VCaP (cell line): ENCODE results near the gene GPR157.
"Not testable (repeated sequence)": the region's sequence is repeated elsewhere in the genome, so short reads cannot be mapped to it uniquely, and the experiment has no call there.

Experiments used
- H3K27ac ChIP-seq: fragments of 450-650 bp; 2 replicates; pipeline ENCODE4 v1.5.1; 2017
- CTCF ChIP-seq: fragments of 450-650 bp; conservative IDR thresholded peaks from 2 replicates; pipeline ENCODE4 v1.5.1; 2017; ENCODE audit warnings: mild to moderate bottlenecking, moderate library complexity

Gene GPR157

GRCh38 chr1:9101510-9102146, 27.3 kb downstream of the GPR157 start:
- H3K27ac ChIP-seq = no peak overlapping the region; the same call in 1 of the 2 replicates
- TF ChIP-seq CTCF = peak; percentile 88

DNA sequence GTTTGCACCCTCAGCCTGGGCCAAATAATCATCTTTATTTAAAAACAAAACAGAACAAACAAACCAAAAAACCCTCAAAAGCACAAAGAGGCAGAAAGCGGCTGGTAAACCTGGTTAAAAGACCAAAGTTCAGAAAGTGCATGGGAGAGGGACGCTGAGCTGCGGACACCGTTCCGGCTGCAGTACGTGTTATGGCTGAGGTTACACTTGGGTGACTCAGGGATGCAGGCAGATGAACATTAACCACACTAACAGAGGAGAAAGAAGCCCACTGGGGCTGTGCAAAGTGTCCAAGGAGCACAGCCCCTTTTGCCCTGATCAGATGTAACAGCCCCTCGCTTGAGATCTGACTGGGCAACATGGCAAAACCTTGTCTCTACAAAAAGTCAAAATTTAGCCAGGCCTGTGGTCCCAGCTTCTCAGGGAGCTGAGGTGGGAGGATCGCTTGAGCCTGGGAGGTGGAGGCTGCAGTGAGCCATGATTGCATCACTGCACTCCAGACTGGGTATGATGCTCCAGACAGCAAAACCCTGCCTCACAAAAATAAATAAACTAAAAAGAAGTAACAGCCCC, 28.3 kb downstream of the GPR157 start:
- TF ChIP-seq CTCF = no peak
- H3K27ac ChIP-seq = no peak overlapping the region; the same call in 1 of the 2 replicates

DNA sequence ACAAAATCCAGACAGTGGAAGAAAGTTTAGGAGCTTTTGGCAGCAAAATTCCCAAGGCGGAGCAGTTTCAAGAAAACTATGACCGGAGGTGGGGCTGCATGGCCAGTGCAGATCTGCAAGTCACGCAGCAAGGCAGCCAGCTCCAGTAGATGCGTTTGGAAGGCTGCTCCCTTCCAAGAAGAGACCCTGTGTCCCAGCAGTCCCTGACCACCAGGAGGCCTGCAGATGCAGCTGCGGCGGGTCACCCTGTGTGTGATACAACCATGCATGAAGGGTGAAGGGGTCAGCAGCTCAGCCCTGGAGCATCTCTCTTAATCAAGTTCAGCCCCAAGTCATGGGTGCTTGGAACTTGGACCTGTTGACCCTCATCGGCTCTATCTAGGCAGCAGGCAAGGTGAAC, 29.3 kb downstream of the GPR157 start:
- H3K27ac ChIP-seq = no peak overlapping the region
- TF ChIP-seq CTCF = 0 out of 2 replicates have a peak, but pooled peaks have one; percentile 5

DNA sequence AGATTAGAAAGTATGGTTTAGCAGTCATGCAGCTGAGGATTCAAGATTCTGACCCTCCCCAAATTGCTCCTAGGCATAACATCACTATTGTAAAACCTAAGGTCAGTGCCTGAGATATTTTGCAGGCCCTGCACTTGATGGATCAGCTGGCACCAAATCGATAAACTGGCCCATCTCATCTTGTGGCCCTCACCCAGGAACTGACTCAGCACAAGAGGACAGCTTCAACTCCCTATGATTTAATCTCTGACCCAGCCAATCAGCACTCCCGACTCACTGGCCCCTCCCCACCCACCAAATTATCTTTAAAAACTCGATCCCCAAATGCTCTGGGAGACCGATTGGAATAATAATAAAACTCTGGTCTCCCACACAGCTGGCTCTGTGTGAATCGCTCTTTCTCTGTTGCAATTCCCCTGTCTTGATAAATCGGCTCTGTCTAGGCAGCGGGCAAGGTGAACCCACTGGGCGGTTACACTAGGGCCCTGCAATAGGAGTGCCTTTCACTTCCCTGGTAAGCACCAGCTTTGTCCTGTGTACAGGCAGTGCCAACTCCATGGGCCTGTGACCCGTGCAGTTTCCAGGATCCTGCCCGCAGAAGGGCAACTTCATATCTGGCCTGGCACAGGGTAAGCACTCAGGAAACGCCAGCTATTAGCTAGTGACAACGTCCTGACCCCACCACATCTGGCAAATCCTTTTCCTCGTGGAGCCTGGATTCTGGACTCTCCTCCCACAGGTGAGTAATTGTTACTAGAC, 30.8 kb downstream of the GPR157 start:
- no peak overlapping the region for H3K27ac ChIP-seq
- no peak for TF ChIP-seq CTCF

- no peak overlapping the region for H3K27ac ChIP-seq
- TF ChIP-seq CTCF = no peak
These were observed 33.1 kb downstream of the GPR157 start for GRCh38 chr1:9095818-9096217.

DNA sequence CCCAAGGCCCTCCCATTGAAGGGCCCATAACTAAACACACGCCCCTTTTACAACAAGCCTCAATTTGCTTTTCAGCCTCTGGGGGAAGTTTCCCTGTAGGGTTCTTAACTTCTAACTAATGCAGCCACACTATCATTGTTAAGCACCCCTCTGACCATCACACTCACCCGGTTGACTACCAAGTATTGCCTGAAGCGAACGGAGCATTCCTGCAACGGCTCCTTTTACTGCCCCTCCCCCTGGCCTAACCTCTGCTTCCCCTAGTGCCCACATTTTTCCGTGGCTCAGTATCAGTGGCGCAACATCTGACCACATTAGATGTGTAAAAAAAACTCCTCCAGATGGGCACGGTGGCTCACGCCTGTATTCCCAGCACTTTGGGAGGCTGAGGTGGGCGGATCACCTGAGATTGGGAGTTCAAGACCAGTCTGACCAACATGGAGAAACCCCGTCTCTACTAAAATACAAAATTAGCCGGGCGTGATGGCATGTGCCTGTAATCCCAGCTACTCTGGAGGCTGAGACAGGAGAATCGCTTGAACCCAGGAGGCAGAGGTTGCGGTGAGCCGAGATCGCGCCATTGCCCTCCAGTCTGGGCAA, 34.8 kb downstream of the GPR157 start:
- H3K27ac ChIP-seq = not testable (repeated sequence)

- no peak for TF ChIP-seq CTCF
- no peak overlapping the region for H3K27ac ChIP-seq
These were observed 35.3 kb downstream of the GPR157 start for GRCh38 chr1:9093581-9093980.
